A549 treated with AZD9567 at 1 μM for 4 hours (cell line): ENCODE results near the gene TTYH1. TPM values are rescaled to one million over a fixed set of nuclear protein-coding genes. Genes with fewer than 3 reads are reported as not detected.

Experiments
- total RNA-seq: library from RNA; stranded (reverse); fragments of 200-300 nt; extraction: Qiagen RNA extraction; gene quantifications from 5 replicates; pipeline ENCODE4 v1.2.3, GENCODE V29; 2022; ENCODE audit not compliant: insufficient read depth

The TTYH1 gene
- total RNA-seq: 0.06 to 0.15 TPM (median 0.10 TPM) in 3 of 5 replicates, not detected in the others

DNA sequence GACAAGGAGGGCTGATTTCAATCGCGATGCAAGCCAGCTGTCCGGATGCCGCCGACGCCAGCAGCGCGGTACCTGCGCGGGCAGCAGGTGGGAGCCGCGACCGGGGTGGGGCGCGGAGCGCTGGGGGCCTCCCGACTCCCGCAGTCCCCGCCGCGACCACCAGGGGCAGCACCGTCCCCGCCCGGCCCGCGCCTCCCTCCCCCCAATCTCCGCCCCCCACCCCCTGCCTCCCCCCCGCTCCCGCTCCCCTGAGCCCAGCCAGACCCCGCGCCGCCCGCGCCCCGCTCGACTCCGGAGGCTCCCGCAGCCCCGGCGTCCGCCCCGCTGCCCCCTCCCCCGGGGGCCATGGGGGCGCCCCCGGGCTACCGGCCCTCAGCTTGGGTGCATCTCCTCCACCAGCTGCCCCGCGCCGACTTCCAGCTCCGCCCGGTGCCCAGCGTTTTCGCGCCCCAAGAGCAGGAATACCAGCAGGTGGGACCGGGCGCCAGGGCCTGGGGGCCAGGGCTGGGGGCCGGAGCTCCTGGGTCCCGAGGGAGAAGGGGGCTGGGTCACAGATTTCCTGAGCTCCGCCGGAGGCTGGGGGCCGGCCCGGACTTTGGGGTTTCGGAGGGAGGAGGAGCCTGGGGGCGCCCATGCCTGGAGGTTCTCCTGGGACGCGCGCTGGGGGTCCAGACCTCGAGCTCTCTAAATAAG is at the start of gene TTYH1:
TTYH1 (plus strand) TSS at position 257 of the 693 bp plus-strand sequence; CDS start at position 346, 89 bp downstream.

DNA sequence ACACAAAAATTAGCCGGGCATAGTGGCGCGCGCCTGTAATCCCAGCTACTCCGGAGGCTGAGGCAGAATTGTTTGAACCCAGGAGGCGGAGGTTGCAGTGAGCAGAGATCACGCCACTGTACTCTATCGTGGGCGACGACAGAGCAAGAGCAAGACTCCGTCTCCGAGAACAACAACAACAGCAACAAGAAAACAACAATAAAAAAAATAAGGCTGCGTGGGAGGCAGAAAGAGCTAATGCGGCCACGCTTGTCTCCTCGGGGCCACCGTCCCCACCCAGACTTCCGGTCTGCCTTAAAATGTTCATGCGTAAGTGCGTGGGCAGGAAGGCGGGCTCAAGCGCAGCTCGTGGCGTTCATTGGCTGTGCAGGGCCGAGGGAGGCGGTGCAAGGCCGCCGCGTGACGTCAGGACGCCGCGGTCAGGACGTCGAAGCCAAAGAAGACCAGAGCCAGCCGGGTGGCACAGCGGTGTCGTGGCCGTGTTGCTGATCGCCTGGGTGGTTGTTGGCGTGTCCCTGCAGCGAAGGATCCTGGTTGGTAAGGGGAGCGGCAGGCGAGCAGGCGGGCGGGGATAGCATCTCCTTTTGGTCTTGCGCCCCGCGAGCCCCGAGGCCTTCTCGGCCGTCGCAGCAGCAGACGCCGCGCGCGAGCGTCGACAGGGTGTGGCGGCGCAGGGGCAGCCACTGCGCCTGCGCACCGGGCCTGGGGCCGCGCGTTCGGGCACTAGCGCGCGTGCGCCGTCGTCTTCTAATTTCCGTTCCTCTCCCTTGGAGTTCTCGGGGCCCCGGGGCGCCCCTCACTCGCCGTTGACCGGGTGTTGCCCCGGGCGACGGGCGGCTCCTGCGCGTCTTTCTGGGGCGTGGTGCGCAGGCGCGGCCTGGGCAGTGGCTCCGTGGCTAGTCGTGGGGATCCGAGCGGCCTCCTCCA is 33.8 kb downstream of the TTYH1 start, which contains the start of gene LENG8:
LENG8 (plus strand) TSS at position 426 of the 927 bp plus-strand sequence. CDS start 2,146 bp downstream, outside the sequence.

GRCh38 chr19:54463531-54464043 is 48.3 kb downstream of the TTYH1 start, which contains the start of gene LENG9:
Gene LENG9 (minus strand): TSS chr19:54463778. CDS start chr19:54463526, 252 bp downstream.

DNA sequence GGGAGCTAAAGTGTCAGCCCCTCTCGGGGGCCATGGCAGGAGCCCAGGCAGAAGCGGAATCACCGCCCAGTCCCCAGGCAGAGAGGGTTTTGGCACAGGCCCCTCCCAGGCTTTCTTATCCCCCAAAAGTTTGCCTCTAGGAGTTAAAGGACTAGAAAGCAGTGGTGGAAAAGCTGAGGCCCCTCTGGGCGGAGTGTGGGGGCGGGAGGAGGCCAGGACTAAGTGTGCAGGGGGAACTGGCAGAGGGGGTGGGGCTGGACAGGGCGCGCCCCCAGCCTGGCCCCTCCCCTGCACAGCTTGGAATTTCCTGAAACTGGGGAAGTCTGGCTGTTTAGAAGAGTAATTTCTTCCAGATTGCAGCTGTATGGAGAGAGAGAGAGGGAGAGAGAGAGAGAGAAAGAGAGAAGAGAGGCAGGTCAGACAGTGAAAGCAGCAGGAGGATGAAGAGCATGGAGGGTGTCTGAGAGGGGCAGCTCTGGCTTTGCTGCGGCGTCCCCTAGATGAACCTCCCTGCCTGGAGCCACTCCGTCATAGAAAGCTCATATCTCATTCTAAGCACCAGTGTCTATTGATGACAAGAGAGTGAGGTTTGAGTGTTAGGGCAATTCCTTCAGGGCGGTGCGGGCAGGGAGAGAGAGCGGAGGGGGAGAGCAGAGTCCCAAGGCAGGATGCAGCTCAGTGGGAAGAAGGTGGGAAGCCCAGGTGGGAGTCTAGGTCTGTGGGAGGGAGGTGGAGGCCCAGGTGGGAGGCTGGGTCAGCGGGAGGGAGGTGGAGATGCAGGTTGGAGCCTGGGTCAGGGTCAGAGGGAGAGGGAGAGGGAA is 58.0 kb downstream of the TTYH1 start, which contains the start of gene CDC42EP5:
CDC42EP5 (minus strand) TSS at position 226 of the 821 bp plus-strand sequence. CDS start 7,749 bp downstream, outside the sequence.

Other genes starting within 250 kb of the TTYH1 start
- 0.87 to 1.3 TPM (median 1.1 TPM) in 4 of 5 replicates, not detected in the other for gene TMC4, start 242.3 kb upstream of the TTYH1 start, total RNA-seq
- gene MBOAT7, start 225.9 kb upstream of the TTYH1 start, total RNA-seq: 108 to 151 TPM (median 149 TPM) in 5 replicates
- gene TSEN34, start 224.2 kb upstream of the TTYH1 start, total RNA-seq: 65.1 to 131 TPM (median 122 TPM) in 5 replicates
- gene RPS9, start 214.6 kb upstream of the TTYH1 start, total RNA-seq: 2,144 to 2,323 TPM (median 2,292 TPM) in 5 replicates
- 0.04 to 0.33 TPM (median 0.10 TPM) in 4 of 5 replicates, not detected in the other for gene LILRB3, start 192.5 kb upstream of the TTYH1 start, total RNA-seq
- 0.03 to 0.06 TPM in 2 of 5 replicates, not detected in the others for gene LILRA6, start 172.7 kb upstream of the TTYH1 start, total RNA-seq
- 0.04 to 0.08 TPM (median 0.06 TPM) in 4 of 5 replicates, not detected in the other for gene LILRB5, start 158.2 kb upstream of the TTYH1 start, total RNA-seq
- 0.03 to 0.06 TPM (median 0.06 TPM) in 3 of 5 replicates, not detected in the others for gene LILRB2, start 134.4 kb upstream of the TTYH1 start, total RNA-seq
- gene LILRA5, start 102.3 kb upstream of the TTYH1 start, total RNA-seq: not detected in 5 replicates
- not detected in 5 replicates for gene LILRA4, start 76.3 kb upstream of the TTYH1 start, total RNA-seq
- not detected in 5 replicates for gene LAIR1, start 50.5 kb upstream of the TTYH1 start, total RNA-seq
- gene LENG8, start 33.7 kb downstream of the TTYH1 start, total RNA-seq: 62.1 to 172 TPM (median 137 TPM) in 5 replicates
- 5.6 to 7.1 TPM (median 6.5 TPM) in 5 replicates for gene LENG9, start 48.3 kb downstream of the TTYH1 start, total RNA-seq
- gene CDC42EP5, start 57.8 kb downstream of the TTYH1 start, total RNA-seq: 0.09 to 0.20 TPM (median 0.19 TPM) in 3 of 5 replicates, not detected in the others
- not detected in 5 replicates for gene LAIR2, start 87.4 kb downstream of the TTYH1 start, total RNA-seq
- 0.08 TPM in 1 of 5 replicates, not detected in the others for gene LILRA2, start 158.3 kb downstream of the TTYH1 start, total RNA-seq
- not detected in 5 replicates for gene LILRA1, start 178.2 kb downstream of the TTYH1 start, total RNA-seq
- gene LILRB1, start 215.0 kb downstream of the TTYH1 start, total RNA-seq: 0.07 to 0.08 TPM in 2 of 5 replicates, not detected in the others
- gene LILRB4, start 247.5 kb downstream of the TTYH1 start, total RNA-seq: not detected in 5 replicates